Measurements from ENCODE around the gene BMP2K. TPM values are rescaled to one million over a fixed set of nuclear protein-coding genes. Genes with fewer than 3 reads are reported as not detected.

BMP2K gene
- total and polyA plus RNA-seq, 2 of the 8 experiments (the other 6 are each of a cell fraction or from before 2014, with no cell fraction given): 15.6 to 24.1 TPM

GRCh38 chr4:78784236-78784865 lies 8.2 kb downstream of the BMP2K start (continued):
- no peak for TF ChIP-seq KDM4A (IDR thresholded peaks at IDR 0.05; ENCODE audit: low read depth, low read length, severe bottlenecking)
- no peak for TF ChIP-seq TCF12 (IDR thresholded peaks at IDR 0.05; ENCODE audit: low read depth, low read length)
- TF ChIP-seq, protein P1, sequence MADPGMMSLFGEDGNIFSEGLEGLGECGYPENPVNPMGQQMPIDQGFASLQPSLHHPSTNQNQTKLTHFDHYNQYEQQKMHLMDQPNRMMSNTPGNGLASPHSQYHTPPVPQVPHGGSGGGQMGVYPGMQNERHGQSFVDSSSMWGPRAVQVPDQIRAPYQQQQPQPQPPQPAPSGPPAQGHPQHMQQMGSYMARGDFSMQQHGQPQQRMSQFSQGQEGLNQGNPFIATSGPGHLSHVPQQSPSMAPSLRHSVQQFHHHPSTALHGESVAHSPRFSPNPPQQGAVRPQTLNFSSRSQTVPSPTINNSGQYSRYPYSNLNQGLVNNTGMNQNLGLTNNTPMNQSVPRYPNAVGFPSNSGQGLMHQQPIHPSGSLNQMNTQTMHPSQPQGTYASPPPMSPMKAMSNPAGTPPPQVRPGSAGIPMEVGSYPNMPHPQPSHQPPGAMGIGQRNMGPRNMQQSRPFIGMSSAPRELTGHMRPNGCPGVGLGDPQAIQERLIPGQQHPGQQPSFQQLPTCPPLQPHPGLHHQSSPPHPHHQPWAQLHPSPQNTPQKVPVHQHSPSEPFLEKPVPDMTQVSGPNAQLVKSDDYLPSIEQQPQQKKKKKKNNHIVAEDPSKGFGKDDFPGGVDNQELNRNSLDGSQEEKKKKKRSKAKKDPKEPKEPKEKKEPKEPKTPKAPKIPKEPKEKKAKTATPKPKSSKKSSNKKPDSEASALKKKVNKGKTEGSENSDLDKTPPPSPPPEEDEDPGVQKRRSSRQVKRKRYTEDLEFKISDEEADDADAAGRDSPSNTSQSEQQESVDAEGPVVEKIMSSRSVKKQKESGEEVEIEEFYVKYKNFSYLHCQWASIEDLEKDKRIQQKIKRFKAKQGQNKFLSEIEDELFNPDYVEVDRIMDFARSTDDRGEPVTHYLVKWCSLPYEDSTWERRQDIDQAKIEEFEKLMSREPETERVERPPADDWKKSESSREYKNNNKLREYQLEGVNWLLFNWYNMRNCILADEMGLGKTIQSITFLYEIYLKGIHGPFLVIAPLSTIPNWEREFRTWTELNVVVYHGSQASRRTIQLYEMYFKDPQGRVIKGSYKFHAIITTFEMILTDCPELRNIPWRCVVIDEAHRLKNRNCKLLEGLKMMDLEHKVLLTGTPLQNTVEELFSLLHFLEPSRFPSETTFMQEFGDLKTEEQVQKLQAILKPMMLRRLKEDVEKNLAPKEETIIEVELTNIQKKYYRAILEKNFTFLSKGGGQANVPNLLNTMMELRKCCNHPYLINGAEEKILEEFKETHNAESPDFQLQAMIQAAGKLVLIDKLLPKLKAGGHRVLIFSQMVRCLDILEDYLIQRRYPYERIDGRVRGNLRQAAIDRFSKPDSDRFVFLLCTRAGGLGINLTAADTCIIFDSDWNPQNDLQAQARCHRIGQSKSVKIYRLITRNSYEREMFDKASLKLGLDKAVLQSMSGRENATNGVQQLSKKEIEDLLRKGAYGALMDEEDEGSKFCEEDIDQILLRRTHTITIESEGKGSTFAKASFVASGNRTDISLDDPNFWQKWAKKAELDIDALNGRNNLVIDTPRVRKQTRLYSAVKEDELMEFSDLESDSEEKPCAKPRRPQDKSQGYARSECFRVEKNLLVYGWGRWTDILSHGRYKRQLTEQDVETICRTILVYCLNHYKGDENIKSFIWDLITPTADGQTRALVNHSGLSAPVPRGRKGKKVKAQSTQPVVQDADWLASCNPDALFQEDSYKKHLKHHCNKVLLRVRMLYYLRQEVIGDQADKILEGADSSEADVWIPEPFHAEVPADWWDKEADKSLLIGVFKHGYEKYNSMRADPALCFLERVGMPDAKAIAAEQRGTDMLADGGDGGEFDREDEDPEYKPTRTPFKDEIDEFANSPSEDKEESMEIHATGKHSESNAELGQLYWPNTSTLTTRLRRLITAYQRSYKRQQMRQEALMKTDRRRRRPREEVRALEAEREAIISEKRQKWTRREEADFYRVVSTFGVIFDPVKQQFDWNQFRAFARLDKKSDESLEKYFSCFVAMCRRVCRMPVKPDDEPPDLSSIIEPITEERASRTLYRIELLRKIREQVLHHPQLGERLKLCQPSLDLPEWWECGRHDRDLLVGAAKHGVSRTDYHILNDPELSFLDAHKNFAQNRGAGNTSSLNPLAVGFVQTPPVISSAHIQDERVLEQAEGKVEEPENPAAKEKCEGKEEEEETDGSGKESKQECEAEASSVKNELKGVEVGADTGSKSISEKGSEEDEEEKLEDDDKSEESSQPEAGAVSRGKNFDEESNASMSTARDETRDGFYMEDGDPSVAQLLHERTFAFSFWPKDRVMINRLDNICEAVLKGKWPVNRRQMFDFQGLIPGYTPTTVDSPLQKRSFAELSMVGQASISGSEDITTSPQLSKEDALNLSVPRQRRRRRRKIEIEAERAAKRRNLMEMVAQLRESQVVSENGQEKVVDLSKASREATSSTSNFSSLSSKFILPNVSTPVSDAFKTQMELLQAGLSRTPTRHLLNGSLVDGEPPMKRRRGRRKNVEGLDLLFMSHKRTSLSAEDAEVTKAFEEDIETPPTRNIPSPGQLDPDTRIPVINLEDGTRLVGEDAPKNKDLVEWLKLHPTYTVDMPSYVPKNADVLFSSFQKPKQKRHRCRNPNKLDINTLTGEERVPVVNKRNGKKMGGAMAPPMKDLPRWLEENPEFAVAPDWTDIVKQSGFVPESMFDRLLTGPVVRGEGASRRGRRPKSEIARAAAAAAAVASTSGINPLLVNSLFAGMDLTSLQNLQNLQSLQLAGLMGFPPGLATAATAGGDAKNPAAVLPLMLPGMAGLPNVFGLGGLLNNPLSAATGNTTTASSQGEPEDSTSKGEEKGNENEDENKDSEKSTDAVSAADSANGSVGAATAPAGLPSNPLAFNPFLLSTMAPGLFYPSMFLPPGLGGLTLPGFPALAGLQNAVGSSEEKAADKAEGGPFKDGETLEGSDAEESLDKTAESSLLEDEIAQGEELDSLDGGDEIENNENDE (IDR thresholded peaks at IDR 0.05; ENCODE audit: insufficient replicate concordance, low read length): no peak
- TF ChIP-seq, protein P2, sequence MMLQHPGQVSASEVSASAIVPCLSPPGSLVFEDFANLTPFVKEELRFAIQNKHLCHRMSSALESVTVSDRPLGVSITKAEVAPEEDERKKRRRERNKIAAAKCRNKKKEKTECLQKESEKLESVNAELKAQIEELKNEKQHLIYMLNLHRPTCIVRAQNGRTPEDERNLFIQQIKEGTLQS (IDR thresholded peaks at IDR 0.05; ENCODE audit: insufficient read depth, low read depth, low read length): no peak
- TF ChIP-seq SIRT6 (IDR thresholded peaks at IDR 0.05; ENCODE audit: low read length): no peak
- TF ChIP-seq SUZ12 (IDR thresholded peaks at IDR 0.05; ENCODE audit: low read length): no peak
- no peak for TF ChIP-seq POLR2A (IDR thresholded peaks at IDR 0.05; ENCODE audit: control extremely low read depth in 1 of 2, low read depth in 2 of 2, low read length in 2 of 2)
